CD4-positive, alpha-beta T cell treated with Interleukin-10 for 1 hour (primary cell): ENCODE results near the gene PAX3.
"Not testable (repeated sequence)": the region's sequence is repeated elsewhere in the genome, so short reads cannot be mapped to it uniquely, and the experiment has no call there.

Experiments
- DNase-seq: peaks from one replicate; pipeline ENCODE4 v3.0.0-alpha.2; 2020

PAX3 gene

GRCh38 chr2:222205136-222205535 lies 93.7 kb downstream of the PAX3 start:
- no peak for DNase-seq

DNA sequence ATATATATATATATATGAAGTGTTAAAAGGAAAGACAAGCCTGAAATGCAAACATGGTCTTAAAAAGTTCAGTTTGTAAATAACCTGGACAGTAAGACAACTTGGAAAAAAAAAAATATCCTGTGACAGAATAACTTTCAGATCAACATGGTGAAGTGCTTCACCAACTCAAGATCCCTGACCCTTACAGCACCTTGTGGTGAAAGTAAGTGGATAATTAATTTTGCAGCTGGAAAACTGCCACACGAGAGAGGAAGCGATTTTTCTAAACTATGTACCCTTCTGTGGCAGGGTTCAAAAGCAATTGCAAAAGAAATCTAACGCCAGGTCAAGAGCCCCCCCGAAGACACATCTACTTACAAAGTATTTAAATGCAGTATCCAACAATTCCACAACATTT lies 95.8 kb downstream of the PAX3 start:
- DNase-seq = no peak

DNA sequence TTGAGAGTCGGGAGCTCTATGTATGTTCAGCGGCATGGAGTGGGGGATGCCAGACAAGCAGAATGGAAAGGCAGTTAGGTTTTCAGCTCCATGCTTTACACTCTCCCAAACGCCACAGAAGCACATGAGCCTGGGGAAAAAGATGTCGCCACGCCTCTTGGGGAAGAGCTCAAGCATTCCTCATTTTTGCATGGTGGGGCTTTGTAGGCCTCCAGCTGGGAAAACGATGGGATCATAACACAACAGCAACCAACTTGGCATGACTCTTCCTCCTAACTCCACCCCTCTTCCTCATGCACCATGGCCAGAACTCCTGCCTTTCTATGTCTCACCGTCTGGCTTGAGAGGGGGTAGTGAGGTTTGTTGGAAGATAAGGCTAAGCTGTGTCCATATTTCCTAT lies 102.6 kb downstream of the PAX3 start:
- DNase-seq = no peak

DNA sequence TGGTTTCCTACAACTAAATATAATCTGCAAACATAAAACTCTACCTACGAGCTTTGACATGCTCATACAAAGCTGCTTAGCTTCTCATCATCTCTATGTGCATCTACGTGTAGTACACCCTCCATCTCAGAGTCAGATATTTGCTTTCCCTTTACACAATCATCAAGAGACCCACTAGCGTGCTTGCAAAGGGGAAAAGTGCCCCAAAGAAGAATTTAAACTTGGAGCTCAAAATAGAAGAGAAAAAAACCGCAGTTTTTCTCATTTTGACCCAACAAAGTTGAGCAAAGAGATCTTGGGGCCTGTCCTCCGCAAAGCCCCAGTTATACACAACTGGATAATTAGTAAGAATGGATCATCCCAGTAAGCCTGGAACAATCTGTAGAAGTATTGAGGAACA lies 104.1 kb downstream of the PAX3 start:
- no peak for DNase-seq

DNA sequence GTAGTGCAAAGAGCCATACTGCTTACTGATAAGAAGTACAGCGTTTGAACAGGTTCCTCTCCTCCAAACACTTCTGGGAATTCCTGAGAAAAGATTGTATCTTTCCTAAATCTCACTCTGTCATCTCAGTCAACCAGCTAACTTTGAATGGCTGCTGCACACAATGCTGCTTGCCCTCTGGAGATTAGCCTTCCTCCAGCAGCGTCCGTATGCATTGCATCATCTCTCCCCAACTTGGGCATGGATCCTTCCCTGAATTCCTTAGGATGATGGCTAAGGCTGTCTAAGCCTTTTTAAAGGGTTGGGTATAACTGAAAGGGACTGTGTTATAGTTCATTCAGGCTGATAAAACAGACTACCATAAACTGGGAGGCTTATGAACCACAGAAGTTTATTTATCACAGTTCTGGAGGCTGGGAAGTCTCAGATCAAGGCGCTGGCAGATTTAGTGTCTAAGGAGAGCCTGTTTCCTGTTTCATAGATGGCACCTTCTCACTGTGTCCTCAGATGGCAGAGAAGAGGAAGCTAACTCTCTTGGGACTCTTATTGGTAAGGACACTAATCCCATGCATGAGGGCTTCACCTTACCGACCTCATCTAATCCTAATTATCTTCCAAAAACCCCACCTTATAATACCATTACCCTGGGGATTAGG lies 105.3 kb downstream of the PAX3 start:
- DNase-seq = no peak

GRCh38 chr2:222180619-222181018 lies 118.2 kb downstream of the PAX3 start:
- no peak for DNase-seq

DNA sequence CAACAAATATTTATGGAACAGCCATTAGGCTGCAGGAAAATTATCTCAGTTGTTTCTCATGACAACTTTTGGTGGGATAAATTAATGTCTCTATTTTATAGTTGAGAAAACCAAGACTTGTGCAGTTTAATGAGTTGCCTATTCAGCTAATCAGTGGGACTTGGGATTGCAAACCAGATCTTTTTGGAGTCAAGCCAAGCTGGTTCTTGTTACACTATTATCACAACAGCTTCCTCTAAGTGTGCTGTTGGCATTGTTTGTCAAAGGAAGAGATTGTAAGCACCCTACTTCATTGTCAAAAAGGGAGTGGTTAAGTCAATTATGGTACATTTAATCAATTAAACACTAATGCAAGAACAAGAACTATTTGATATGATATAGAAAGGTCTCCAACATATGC lies 119.2 kb downstream of the PAX3 start:
- DNase-seq = no peak

GRCh38 chr2:222178450-222178849 lies 120.3 kb downstream of the PAX3 start:
- DNase-seq = no peak

GRCh38 chr2:222176890-222177289 lies 121.9 kb downstream of the PAX3 start:
- no peak for DNase-seq

GRCh38 chr2:222174450-222174849 lies 124.3 kb downstream of the PAX3 start:
- no peak for DNase-seq

GRCh38 chr2:222169346-222169745 lies 129.5 kb downstream of the PAX3 start:
- no peak for DNase-seq

GRCh38 chr2:222167762-222168161 lies 131.0 kb downstream of the PAX3 start:
- DNase-seq = no peak

GRCh38 chr2:222160944-222161343 lies 137.9 kb downstream of the PAX3 start:
- DNase-seq = no peak

DNA sequence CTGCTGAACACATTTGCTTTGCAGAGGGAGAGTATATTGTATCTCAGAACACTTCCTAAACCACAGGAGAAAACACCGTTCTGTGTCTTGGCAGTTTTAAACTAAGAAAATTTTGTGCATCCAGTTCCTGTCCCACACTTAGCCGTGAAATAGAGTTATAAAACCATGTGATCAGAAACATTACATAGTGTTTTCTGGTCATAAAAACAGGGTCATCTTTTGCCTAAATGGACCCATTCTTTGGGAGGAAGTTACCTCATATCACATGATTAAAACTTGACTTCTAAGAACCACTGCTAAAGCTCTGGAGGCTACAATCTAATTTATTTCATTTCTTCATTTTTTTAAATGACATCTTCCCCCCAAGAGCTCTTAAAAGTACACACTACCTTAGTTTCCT lies 138.7 kb downstream of the PAX3 start:
- no peak for DNase-seq

DNA sequence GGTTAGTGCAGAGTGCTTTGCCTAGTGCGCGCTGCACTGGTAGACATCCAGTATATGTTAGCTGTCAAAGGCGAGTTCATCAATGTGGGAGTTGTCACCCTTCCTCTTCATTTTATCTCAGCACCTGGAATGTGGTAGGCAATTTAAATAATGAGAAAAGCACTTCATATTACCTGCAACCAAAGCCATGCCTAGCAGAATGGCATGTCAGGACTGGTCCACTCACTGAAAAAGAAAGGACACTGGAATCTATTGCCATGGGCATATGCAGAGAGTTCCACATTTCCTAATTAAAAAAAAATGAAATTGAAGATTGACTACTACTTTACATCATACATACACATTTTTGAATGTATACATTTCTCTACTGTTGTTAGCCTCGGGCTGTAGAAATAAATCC lies 139.6 kb downstream of the PAX3 start:
- no peak for DNase-seq

DNA sequence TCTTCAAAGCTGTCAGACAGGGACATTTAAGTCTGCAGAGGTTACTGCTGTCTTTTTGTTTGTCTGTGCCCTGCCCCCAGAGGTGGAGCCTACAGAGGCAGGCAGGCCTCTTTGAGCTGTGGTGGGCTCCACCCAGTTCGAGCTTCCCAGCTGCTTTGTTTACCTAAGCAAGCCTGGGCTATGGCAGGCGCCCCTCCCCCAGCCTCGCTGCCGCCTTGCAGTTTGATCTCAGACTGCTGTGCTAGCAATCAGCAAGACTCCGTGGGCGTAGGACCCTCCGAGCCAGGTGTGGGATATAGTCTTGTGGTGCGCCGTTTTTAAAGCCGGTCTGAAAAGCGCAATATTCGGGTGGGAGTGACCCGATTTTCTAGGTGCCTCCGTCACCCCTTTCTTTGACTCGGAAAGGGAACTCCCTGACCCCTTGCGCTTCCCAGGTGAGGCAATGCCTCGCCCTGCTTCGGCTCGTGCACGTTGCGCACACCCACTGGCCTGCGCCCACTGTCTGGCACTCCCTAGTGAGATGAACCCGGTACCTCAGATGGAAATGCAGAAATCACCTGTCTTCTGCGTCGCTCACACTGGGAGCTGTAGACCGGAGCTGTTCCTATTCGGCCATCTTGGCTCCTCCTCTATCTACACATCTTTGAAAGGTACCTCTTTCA lies 143.7 kb downstream of the PAX3 start:
- not testable (repeated sequence) for DNase-seq
